Fibroblast of lung (primary cell): ENCODE data around the gene CTNNA1.
"Not testable (repeated sequence)": the region's sequence is repeated elsewhere in the genome, so short reads cannot be mapped to it uniquely, and the experiment has no call there.

Experiments
- CTCF ChIP-seq, 2 donors: IDR thresholded peaks in 1 of 2; conservative IDR thresholded peaks in 1 of 2; 1 replicate in 1 of 2; 2 replicates in 1 of 2; pipeline ENCODE4 v1.5.1; 2011 to 2012; ENCODE audit warnings: low read length in 2 of 2, control low read depth in 1 of 2, inconsistent platforms in 1 of 2, low read depth in 1 of 2, mild to moderate bottlenecking in 1 of 2
- EZH2 ChIP-seq: IDR thresholded peaks from 2 replicates; pipeline ENCODE4 v1.5.1; 2012; ENCODE audit warnings: low read length, control low read depth, mild to moderate bottlenecking; ENCODE audit errors: missing control alignments

DNA sequence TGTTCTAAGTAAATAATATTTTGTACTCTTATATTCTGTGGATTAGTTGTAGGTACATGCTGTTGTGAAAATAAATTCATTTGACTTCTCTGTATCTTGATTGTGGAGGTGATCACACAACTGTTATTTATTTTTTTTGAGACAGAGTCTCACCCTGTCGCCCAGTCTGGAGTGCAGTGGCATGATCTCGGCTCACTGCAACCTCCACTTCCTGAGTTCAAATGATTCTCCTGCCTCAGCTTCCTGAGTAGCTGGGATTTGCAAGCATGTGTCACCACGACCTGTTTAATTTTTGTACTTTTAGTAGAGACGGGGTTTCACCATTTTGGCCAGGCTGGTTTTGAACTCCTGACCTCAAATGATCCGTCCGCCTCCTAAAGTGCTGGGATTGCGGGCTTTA, 7.9 kb downstream of the CTNNA1 start:
- TF ChIP-seq EZH2; CTCF (conservative IDR thresholded peaks at IDR 0.05 in 1 of 2, IDR thresholded peaks at IDR 0.05 in 1 of 2; ENCODE audit: low read depth in 1 of 2, low read length in 2 of 2): not testable (repeated sequence)
